Gastrocnemius medialis (tissue), 4 donors: ENCODE results near the gene ABR.

Source experiments
- CTCF ChIP-seq, 5 experiments: fragments of 450-650 bp in 3 of 5; fragments of 200-600 bp in 2 of 5; sonication (generic) in 2 of 5; IDR thresholded peaks in 4 of 5; conservative IDR thresholded peaks in 1 of 5; 1 replicate in 4 of 5; 2 replicates in 1 of 5; pipeline ENCODE4 v1.5.1; 2016 to 2019; ENCODE audit warnings: antibody characterized with exemption in 5 of 5, mild to moderate bottlenecking in 3 of 5, moderate library complexity in 3 of 5
- POLR2A ChIP-seq, 2 donors: fragments of 450-650 bp; IDR thresholded peaks; one replicate each; pipeline ENCODE4 v1.6.1; 2017; ENCODE audit warnings: antibody characterized with exemption in 2 of 2, mild to moderate bottlenecking in 2 of 2, moderate library complexity in 2 of 2

DNA sequence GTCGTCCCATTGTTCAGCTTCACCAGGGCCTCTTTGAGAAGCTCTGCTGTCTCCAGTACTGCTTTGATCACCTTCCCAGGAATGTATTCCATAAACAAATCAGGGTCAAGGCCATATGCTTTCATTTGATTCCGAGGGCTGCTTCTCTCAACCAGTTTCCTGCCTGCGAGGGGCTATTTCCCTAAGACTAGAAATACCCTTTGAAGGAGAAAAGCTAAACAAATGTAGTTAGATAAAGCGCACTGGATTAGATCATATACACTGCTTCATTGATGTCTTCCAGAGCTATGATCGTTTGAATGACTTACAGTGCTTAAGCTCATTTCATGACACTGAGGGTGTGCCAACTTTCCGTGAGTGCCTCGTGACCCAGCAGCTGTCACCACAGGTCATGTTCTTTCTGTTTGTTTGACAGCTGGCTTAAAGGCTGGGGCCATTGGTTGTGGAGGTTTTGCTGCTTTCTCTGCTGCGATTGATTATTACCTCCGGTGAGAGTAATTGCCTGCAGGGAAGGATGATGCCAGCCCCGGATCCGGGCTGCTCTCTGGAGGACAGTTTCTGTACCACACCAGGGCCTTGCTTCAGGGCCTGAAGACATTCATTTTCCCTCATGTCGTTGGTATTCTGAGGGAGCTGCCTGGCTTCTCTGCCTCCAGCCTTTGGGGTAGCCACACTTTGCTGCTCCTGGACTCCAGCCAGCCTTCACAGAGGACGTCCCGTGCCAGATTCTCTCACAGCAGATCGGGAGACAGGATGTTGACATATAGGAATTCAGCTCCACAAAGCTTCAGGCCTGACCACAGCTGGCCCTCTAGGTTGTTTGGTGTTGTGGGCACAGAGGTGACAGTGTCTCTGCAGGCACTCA, 179.0 kb downstream of the ABR start:
- TF ChIP-seq CTCF (IDR thresholded peaks at IDR 0.05 in 4 of 5, conservative IDR thresholded peaks at IDR 0.05 in 1 of 5) = no peak
- TF ChIP-seq POLR2A (IDR thresholded peaks at IDR 0.05) = peak in 1 of 2 donors; percentile 42
